AG04449 (cell line): ENCODE results near the gene FMOD.

Source experiments
- CTCF ChIA-PET: fragments of 350-600 bp; formaldehyde crosslinking; extraction: SDS; loops from one replicate; lab custom pipeline; 2021; ENCODE audit warnings: antibody characterized with exemption; lab: Yijun Ruan, JAX
- POLR2A ChIA-PET: fragments of 400-600, 350-600 bp; formaldehyde crosslinking; extraction: SDS; loops from one replicate; lab custom pipeline; 2020; ENCODE audit warnings: antibody characterized with exemption, inconsistent platforms; lab: Yijun Ruan, JAX
- DNase-seq: peaks from one replicate; pipeline ENCODE4 v3.0.0-alpha.2; 2010; ENCODE audit warnings: low read depth, low spot score
- H3K4me3 ChIP-seq: 2 replicates; pipeline ENCODE4 v1.5.1; 2011; ENCODE audit warnings: low read depth, mild to moderate bottlenecking, control low read depth, low read length
- TF ChIP-seq, protein P1 (sequence below): IDR thresholded peaks from one replicate; pipeline ENCODE4 v1.5.1; 2011; ENCODE audit warnings: mild to moderate bottlenecking, moderate library complexity, low read length, control low read depth, inconsistent platforms; ENCODE audit not compliant: insufficient read depth; ENCODE audit errors: missing control alignments

The FMOD gene

GRCh38 chr1:203311368-203312301 lies 39.3 kb downstream of the FMOD start:
- TF ChIP-seq, protein P1, sequence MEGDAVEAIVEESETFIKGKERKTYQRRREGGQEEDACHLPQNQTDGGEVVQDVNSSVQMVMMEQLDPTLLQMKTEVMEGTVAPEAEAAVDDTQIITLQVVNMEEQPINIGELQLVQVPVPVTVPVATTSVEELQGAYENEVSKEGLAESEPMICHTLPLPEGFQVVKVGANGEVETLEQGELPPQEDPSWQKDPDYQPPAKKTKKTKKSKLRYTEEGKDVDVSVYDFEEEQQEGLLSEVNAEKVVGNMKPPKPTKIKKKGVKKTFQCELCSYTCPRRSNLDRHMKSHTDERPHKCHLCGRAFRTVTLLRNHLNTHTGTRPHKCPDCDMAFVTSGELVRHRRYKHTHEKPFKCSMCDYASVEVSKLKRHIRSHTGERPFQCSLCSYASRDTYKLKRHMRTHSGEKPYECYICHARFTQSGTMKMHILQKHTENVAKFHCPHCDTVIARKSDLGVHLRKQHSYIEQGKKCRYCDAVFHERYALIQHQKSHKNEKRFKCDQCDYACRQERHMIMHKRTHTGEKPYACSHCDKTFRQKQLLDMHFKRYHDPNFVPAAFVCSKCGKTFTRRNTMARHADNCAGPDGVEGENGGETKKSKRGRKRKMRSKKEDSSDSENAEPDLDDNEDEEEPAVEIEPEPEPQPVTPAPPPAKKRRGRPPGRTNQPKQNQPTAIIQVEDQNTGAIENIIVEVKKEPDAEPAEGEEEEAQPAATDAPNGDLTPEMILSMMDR, result no peak
- ChIA-PET CTCF (interaction anchor here (2.4 to 13.8 kb wide), 3 partner anchors 15 to 42 kb away, joined by 7 to 154 read pairs (median 7); no protein-coding TSS in a partner anchor), POLR2A (no interaction called here)
- H3K4me3 ChIP-seq, result no peak overlapping the region
- DNase-seq, result no peak

- TF ChIP-seq, protein P1, result no peak
- no peak for DNase-seq
- CTCF ChIA-PET, result interaction anchor here (0.8 to 13.8 kb wide), 8 partner anchors 12 to 270 kb away, joined by 3 to 154 read pairs (median 4); no protein-coding TSS in a partner anchor
- POLR2A ChIA-PET, result interaction anchor here (1.7 kb wide), 1 partner anchor 12 kb away, joined by 6 read pairs; no protein-coding TSS in a partner anchor
- no peak overlapping the region for H3K4me3 ChIP-seq
These were observed 42.0 kb downstream of the FMOD start for GRCh38 chr1:203308923-203309331.

DNA sequence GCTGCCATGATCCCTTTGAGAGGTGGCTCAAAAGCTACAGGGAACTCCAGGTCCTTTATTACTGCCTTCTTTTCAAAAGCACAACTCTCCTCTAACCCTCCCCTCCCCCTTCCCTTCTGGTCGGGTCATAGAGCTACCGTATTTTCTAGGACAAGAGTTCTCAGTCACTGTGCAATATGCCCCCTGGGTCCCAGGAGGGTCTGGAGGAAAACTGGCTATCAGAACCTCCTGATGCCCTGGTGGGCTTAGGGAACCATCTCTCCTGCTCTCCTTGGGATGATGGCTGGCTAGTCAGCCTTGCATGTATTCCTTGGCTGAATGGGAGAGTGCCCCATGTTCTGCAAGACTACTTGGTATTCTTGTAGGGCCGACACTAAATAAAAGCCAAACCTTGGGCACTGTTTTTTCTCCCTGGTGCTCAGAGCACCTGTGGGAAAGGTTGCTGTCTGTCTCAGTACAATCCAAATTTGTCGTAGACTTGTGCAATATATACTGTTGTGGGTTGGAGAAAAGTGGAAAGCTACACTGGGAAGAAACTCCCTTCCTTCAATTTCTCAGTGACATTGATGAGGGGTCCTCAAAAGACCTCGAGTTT lies 42.5 kb downstream of the FMOD start:
- POLR2A ChIA-PET, result interaction anchor here (1.7 kb wide), 1 partner anchor 12 kb away, joined by 6 read pairs; no protein-coding TSS in a partner anchor
- TF ChIP-seq, protein P1, result no peak
- no peak for DNase-seq
- no peak overlapping the region for H3K4me3 ChIP-seq
- CTCF ChIA-PET, result interaction anchor here (0.8 to 13.8 kb wide), 7 partner anchors 12 to 269 kb away, joined by 3 to 154 read pairs (median 4); no protein-coding TSS in a partner anchor

DNA sequence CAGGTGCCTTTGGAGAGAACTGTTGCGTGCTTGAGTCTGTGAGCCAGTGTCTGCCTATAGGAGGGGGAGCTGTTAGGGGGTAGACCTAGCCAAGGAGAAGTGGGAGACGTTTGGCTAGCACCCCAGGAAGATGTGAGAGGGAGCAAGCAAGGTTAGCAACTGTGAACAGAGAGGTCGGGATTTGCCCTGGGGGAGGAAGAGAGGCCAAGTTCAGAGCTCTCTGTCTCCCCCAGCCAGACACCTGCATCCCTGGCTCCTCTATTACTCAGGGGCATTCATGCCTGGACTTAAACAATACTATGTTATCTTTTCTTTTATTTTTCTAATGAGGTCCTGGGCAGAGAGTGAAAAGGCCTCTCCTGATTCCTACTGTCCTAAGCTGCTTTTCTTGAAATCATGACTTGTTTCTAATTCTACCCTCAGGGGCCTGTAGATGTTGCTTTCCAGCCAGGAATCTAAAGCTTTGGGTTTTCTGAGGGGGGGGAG lies 43.2 kb downstream of the FMOD start:
- DNase-seq, result no peak
- TF ChIP-seq, protein P1, result no peak
- peak overlapping the region; percentile 20 for H3K4me3 ChIP-seq
- CTCF ChIA-PET, result interaction anchor here (1.3 to 13.8 kb wide), 8 partner anchors 10 to 180 kb away, joined by 3 to 154 read pairs (median 8); no protein-coding TSS in a partner anchor
- POLR2A ChIA-PET, result no interaction called here

DNA sequence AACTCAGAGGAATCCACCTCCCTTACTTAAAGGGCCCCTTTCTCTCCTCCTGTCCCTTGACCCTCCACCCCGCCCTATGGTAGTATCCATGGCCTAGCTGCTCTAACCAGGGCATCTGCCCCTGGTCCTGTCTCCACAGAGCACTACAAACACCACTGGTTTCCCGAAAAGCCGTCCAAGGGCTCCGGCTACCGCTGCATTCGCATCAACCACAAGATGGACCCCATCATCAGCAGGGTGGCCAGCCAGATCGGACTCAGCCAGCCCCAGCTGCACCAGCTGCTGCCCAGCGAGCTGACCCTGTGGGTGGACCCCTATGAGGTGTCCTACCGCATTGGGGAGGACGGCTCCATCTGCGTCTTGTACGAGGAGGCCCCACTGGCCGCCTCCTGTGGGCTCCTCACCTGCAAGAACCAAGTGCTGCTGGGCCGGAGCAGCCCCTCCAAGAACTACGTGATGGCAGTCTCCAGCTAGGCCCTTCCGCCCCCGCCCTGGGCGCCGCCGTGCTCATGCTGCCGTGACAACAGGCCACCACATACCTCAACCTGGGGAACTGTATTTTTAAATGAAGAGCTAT lies 43.9 kb downstream of the FMOD start:
- CTCF ChIA-PET, result interaction anchor here (1.1 to 13.8 kb wide), 11 partner anchors 10 to 181 kb away, joined by 3 to 154 read pairs (median 6); partner anchors contain the start of gene FMOD
- TF ChIP-seq, protein P1, result no peak
- POLR2A ChIA-PET, result interaction anchor here (0.7 to 1.2 kb wide), 5 partner anchors 9 to 20 kb away, joined by 3 read pairs; no protein-coding TSS in a partner anchor
- peak overlapping the region; percentile 85 for H3K4me3 ChIP-seq
- no peak for DNase-seq
